Calu3 (cell line): ENCODE measurements around the gene MEOX2. TPM values are rescaled to one million over a fixed set of nuclear protein-coding genes. Genes with fewer than 3 reads are reported as not detected.

Source experiments
- BruUV-seq: library from RNA; stranded (reverse); fragments of 400-500 nt; replicated peaks from 2 replicates; lab custom pipeline; 2021; lab: Mats Ljungman, UMichigan
- CTCF ChIA-PET: fragments of 300-600 bp; sonication (Branson Sonifier 250); formaldehyde crosslinking; loops from one replicate; lab custom pipeline; 2022; ENCODE audit warnings: antibody characterized with exemption; lab: Charles Lee
- DNase-seq: peaks from one replicate; pipeline ENCODE4 v3.0.0; 2022
- H3K27ac Mint-ChIP-seq: one replicate; pipeline ENCODE4 v1.8.0; 2022; ENCODE audit warnings: mixed read lengths; ENCODE audit not compliant: unreplicated experiment
- H3K27me3 Mint-ChIP-seq: one replicate; pipeline ENCODE4 v1.8.0; 2022; ENCODE audit warnings: mixed read lengths; ENCODE audit not compliant: unreplicated experiment
- H3K36me3 Mint-ChIP-seq: one replicate; pipeline ENCODE4 v1.8.0; 2022; ENCODE audit warnings: mild to moderate bottlenecking, moderate library complexity, mixed read lengths; ENCODE audit not compliant: insufficient read depth, unreplicated experiment
- H3K4me1 Mint-ChIP-seq: one replicate; pipeline ENCODE4 v1.8.0; 2022; ENCODE audit warnings: mild to moderate bottlenecking, low read depth, mixed read lengths; ENCODE audit not compliant: unreplicated experiment
- H3K4me3 Mint-ChIP-seq: one replicate; pipeline ENCODE4 v1.8.0; 2022; ENCODE audit warnings: mild to moderate bottlenecking, low read depth, moderate library complexity, mixed read lengths; ENCODE audit not compliant: unreplicated experiment
- H3K9me3 Mint-ChIP-seq: one replicate; pipeline ENCODE4 v1.8.0; 2022; ENCODE audit warnings: low read depth, mixed read lengths; ENCODE audit not compliant: unreplicated experiment
- CTCF ChIP-seq: fragments of 200-600 bp; IDR thresholded peaks from one replicate; pipeline ENCODE4 v1.8.0; 2022; ENCODE audit warnings: antibody characterized with exemption; ENCODE audit not compliant: unreplicated experiment
- intact Hi-C: fragments of 100-400 bp; cut with micrococcal nuclease; formaldehyde crosslinking; loops from one replicate; pipeline ENCODE4 v1.10.0; 2022; ENCODE audit not compliant: unreplicated experiment
- total RNA-seq: library from RNA; stranded (reverse); gene quantifications from 2 replicates; pipeline ENCODE4 v1.2.3, GENCODE V29; 2022

Gene MEOX2
- total RNA-seq, 1 experiment from 2014 or later, result 12.6 TPM

GRCh38 chr7:15618275-15618674, 68.2 kb downstream of the MEOX2 start:
- no peak for TF ChIP-seq CTCF
- Mint-ChIP-seq H3K4me3 (no peak overlapping the region), H3K27ac (no peak overlapping the region), H3K4me1 (no peaks in the 10 kb centered on the region), H3K27me3 (no peaks in the 10 kb centered on the region), H3K9me3 (no peaks in the 10 kb centered on the region), H3K36me3 (no peaks in the 10 kb centered on the region)
- no peak for DNase-seq
- intact Hi-C loops, result no loop called here
- CTCF ChIA-PET, result no interaction called here
- no TSS peak for BruUV-seq

- TF ChIP-seq CTCF, result no peak
- Mint-ChIP-seq H3K4me3 (no peak overlapping the region), H3K4me1 (no peaks in the 10 kb centered on the region), H3K36me3 (no peaks in the 10 kb centered on the region), H3K27ac (no peak overlapping the region), H3K27me3 (no peaks in the 10 kb centered on the region), H3K9me3 (no peaks in the 10 kb centered on the region)
- no TSS peak for BruUV-seq
- CTCF ChIA-PET, result interaction anchor here (0.7 to 1.0 kb wide), 2 partner anchors 53 to 840 kb away, joined by 3 read pairs; no protein-coding TSS in a partner anchor
- DNase-seq, result no peak
- intact Hi-C loops, result no loop called here
Measured at GRCh38 chr7:15612205-15612604, 74.3 kb downstream of the MEOX2 start.

GRCh38 chr7:15610503-15610902, 76.0 kb downstream of the MEOX2 start:
- intact Hi-C loops, result no loop called here
- no TSS peak for BruUV-seq
- H3K9me3 Mint-ChIP-seq, result no peaks in the 10 kb centered on the region
- no peaks in the 10 kb centered on the region for H3K36me3 Mint-ChIP-seq
- DNase-seq, result no peak
- no peak overlapping the region for H3K4me3 Mint-ChIP-seq
- CTCF ChIA-PET, result no interaction called here
- TF ChIP-seq CTCF, result no peak
- H3K27me3 Mint-ChIP-seq, result no peaks in the 10 kb centered on the region
- no peak overlapping the region for H3K27ac Mint-ChIP-seq
- no peaks in the 10 kb centered on the region for H3K4me1 Mint-ChIP-seq

GRCh38 chr7:15609287-15609686, 77.2 kb downstream of the MEOX2 start:
- Mint-ChIP-seq H3K4me3 (no peak overlapping the region), H3K27me3 (no peaks in the 10 kb centered on the region), H3K27ac (no peak overlapping the region), H3K9me3 (no peaks in the 10 kb centered on the region), H3K4me1 (no peaks in the 10 kb centered on the region), H3K36me3 (no peaks in the 10 kb centered on the region)
- intact Hi-C loops, result loop anchor here (5.0 kb wide), 2 partner anchors 47 to 282 kb away; partner anchors contain the start of gene AGMO
- no peak for DNase-seq
- no TSS peak for BruUV-seq
- CTCF ChIA-PET, result interaction anchor here (0.6 kb wide), 5 partner anchors 51 to 1237 kb away, joined by 3 to 5 read pairs (median 5); no protein-coding TSS in a partner anchor
- no peak for TF ChIP-seq CTCF
